ENCODE measurements around the gene REPS2.

Gene REPS2

DNA sequence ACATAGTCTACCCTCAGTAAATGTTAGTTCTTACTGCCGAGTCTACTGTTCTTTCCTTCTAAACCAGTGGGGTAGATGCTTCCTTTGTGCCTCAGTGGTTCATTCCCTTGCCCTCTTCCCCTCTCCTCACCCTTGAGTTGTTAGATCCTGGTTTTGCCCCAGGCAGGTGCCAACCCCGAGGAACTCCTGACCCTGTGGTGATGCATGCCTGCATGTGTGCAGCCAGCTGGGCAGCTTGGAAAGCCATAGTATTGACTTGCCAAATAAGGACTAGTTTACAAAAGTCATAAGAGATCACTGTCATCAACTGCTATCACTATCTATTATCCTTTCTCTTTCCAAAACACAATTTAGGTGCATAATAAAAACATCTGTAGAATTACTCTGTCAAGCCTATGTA is 50.9 kb downstream of the REPS2 start:
- DNase-seq (ENCODE audit: low read depth in 1 of 2, low spot score in 1 of 2) = no peak

DNA sequence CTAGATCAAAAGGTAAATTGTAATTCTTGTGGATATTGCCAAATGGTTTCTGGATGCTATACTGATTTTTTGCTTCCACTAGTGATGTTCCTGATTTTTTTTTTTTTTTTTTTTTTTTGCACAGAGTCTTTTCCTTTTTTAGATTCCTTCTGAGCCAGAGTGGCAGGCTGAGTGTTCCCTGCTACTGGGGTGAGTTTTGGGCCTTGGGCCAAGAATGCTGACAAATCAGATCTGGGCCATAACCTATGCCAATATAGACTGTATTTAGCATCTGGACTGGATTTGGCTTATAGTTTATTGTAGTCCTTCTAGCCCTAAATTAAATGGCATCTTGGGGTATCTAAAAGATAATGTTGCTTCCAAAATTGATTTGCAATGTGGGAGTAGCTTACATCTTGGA is 52.8 kb downstream of the REPS2 start:
- no peak for DNase-seq (ENCODE audit: low read depth in 1 of 2, low spot score in 1 of 2)

DNA sequence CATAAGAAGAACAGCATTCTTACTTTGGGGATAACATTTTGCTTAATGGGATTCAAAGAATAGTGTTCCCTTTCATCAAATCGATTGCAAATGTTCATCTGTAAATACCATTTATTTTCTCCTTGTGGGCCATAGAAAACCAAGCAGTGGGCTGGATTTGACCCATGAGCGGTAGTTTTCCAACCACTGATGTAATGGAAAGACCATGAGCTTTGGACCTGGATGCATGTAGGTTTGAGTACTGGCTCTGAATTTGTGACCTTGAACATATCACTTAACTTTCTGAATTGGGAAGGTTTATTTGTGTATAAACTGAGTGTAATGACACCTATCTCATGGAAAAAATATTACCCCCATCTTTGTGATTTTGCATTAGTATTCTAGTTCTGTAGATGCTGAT is 54.3 kb downstream of the REPS2 start:
- no peak for DNase-seq (ENCODE audit: low read depth in 1 of 2, low spot score in 1 of 2)

DNA sequence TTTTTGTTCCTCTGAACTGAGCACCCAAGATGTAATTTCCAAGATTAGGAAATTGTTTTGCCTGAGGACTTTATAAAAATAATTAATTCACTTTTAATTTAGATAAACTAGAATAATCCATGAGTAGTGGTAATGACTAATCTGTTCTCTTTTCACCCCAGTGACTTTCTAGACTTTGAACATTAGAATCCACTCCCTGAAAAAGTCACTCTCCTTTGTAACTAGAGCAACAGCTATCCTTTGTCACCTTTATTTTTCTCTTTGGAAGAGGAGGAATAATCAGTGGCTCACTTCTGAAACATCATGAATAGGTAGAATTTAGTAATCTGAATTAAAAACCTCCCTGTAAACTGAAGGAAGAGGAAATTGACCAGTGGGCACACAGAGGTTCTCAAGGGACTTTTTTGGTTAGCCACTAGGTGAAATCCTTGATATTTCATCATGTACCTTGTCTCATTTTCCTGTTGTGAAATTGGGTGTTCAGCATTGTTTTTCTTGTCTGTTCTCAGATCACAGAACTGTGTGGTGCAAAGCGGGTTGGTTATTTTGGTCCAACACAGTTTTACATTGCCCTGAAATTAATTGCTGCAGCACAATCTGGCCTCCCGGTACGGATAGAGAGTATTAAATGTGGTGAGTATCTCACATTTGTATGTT is 59.4 kb downstream of the REPS2 start:
- DNase-seq (ENCODE audit: low read depth in 1 of 2, low spot score in 1 of 2) = no peak

DNA sequence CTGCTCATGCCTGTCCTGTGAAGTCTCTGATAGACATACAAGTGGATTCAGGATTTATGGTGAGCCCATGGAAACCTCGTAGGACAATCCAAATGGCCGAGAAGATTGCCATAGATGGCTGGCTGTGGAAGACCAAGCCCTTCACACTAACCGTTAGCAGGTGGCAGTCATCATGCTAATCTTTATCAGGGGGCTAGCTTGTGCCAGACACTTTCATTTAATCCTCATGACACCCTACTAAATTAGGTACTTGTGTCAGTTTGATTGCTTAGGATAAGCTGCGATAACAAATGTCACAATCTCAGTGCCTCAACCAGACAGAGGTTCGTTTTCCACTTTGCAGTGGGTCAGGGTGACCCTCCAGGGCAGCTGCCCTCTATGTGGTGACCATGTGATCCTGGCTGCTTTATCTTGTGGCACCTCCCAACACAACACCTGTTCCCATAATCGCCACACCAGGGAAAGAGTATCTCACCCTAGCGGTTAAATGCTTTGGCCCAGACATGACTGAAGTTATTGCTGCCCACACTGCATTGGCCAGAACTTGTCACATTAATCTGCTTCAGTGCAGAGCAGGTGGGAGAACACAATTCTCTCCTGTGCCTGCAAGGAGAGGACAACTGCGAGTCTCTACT is 60.8 kb downstream of the REPS2 start:
- no peak for DNase-seq (ENCODE audit: low read depth in 1 of 2, low spot score in 1 of 2)

DNA sequence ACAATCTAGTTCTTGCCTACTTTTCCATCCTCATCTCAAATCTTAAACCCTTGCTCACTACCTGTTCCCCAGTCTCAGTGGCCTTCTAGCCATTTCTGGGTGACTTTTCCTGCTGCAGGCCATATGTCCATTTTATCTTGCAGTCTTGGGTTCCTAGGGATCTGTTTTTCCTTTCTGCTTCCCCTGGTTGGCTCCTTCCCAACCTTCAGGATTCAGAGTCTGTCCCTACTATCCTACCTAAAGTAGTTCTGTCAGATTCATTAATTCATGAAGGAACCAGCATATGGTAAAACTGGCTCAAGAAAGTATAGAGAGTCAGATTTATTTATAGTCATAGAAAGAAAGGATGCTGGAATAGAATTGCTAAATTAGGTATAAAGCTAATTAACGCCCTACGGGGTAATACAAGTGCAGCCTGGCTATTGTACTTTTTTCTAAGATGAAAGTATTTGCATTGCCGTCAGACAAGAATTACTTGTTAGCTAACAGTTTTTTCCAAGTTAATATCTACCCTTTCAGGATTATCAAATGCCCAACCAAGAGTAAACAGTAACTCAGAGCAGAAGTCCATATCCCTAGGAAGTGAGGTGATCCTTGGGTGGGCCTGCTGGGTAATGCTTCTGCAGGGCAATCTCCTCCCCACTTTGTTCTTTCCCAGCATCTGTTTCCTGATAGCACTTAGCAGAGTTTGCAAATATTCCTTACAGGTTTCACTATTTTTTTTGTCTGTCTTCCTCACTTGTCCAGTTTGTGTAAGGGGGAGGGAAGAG is 63.6 kb downstream of the REPS2 start:
- DNase-seq (ENCODE audit: low read depth in 1 of 2, low spot score in 1 of 2) = no peak

DNA sequence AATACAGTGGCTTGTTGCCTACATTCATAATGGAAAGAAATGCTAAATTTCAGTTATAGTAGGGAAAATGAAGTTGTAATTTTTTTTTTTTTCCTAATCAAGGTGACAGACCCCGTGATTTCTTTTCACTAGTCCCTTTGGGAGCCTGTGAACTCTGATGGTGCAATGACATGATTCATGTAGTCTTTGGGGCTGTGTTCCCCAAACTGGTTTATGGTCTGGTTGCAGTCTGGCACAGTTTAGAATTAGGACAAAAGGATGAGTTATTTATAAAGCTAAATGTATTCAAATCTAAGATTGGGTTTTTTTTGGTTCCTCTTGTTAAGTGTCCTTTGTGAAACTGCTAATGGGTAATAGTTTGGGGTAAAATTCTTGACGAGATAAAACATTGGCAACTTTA is 66.0 kb downstream of the REPS2 start:
- DNase-seq (ENCODE audit: low read depth in 1 of 2, low spot score in 1 of 2) = no peak

DNA sequence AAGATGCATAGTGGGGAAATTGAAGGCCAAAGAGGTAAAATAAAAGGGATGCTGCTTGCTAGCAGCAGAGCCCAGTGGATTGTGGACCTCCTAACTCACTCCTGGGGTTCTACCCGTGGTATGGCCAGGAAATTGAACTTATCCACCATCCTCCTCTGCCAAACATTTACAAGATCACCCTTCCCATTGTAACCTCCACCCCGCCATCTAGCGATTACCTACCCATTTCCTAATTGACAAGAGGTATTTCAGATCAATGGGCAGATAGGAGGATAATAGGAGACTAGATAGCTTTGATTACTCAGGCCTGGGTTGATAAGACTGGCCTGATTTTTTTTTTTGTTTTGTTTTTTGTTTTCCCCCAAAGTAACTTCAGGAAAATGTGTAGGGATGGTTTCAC is 67.8 kb downstream of the REPS2 start:
- no peak for DNase-seq (ENCODE audit: low read depth in 1 of 2, low spot score in 1 of 2)

DNA sequence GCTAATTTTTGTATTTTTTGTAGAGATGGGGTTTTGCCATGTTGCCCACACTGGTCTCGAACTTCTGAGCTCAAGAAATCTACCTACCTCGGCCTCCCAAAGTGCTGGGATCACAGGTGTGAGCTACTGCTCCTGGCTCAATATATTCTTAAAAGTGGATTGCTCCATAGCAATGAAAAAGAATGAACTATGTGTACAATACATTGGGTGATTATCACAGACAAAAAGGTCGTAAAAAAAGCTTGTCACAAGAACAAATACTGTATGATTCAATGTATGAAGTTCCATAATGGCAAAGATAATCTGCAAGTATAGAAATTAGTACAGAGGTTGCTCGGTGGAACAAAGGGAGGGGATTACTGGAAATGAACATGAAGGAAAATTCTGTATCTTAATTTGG is 70.7 kb downstream of the REPS2 start:
- no peak for DNase-seq (ENCODE audit: low read depth in 1 of 2, low spot score in 1 of 2)

DNA sequence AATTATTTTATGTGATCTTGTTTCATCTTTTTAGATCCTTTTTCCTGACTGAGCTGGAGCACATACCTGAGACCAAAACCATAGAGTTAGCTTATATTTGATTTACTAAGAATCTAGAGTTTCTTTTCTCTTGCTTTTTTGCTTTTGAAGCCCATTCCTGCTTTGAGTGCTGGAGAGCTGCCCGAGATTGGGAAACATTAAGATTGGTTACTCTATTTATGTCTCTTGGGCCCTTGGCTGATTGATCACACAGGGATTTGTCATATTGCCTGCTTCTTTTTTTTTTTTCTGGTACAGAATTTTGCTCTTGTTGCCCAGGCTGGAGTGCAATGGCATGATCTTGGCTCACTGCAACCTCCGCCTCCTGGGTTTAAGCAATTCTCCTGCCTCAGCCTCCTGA is 73.9 kb downstream of the REPS2 start:
- DNase-seq (ENCODE audit: low read depth in 1 of 2, low spot score in 1 of 2) = no peak

DNA sequence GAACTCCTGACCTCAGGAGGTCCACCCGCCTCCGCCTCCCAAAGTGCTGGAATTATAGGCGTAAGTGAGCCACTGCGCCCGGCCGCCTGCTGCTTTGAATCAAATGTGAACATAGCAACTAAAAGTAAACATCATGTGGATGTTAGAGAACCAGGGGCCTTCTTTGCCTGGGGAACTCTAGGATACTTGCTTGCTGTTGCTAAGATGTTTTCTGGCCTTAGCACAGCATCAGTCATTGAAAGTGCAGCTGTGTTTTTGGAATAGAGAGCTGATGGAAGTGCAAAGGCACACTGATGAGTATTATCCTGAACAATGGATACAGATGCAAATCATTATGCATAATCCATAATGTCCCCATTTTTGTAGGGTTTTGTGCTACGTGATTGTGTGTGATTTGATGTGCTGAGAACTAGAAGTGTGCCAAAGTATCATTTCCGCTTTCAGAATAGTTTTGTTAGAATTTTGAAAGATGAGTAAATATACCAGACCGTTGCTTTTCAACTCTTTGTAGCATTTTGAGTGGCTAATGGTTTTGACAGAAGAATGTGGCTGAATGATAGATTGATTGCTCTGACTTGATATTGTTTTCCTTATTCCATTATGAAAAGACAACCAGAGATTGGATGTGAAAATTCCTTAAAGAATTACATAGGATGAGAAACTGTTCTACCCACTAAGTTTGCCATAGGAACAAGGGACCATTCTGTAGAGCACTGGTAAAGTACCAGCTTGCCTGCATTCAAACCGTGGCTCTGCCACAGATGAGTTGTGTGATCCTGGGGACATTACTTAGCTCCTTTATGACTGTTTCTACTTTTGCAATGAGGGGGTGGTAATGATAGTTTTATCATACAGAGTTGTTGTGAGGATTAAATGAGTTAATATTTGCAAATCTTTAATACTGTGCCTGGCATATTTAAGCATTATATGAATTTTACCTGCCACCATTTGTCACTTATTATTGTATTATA is 74.7 kb downstream of the REPS2 start:
- DNase-seq (ENCODE audit: low read depth in 1 of 2, low spot score in 1 of 2) = no peak

DNA sequence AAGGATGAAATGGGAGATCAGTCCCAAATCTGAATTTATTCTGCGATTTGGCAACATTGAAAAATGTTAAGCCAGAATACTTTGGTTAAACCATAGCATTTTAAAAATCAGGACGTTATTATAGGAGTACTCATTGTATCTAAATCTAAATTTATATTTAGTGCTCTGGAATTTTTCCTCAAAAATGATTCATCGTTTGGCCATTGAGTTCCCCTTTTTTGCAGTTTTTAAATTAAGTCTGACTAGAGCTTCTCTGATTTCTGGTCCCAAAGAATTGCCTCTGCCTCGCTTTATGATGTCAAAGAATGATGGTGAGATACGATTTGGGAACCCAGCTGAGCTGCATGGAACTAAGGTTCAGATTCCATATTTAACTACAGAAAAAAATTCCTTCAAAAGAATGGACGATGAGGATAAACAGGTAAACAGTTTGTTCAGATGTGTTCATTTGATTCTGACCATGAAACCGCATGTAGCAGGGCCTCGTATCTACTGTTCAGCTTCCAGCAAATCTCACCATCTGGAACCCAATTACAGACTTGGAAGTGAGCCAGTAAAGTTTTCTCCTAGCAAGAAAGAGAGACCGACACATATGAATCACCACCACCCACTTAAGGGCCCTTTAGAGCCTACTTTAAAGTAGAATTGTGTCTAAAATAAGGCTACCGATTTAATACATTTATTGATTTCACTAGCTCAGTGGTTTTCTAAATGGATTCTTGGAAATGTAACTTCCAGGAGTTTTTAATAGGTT is 75.6 kb downstream of the REPS2 start:
- DNase-seq (ENCODE audit: low read depth in 1 of 2, low spot score in 1 of 2) = no peak

DNA sequence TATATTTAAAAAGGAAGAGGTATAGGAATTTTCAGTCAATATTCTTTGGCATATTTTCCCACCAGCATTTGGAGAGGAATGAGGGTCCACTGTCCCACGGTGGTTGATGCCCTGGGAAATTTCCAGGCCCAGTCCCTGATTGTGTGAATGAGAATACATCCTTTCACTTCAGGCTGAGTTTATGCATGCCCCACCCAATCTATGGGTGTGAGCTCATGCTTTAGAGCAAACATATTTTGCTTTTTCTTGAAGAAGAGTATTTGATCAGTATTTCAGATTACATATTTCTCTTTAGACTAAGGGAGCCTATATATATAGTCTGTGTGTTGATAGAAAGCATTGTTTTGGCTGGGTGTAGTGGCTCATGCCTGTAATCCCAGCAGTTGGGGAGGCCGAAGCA is 77.2 kb downstream of the REPS2 start:
- DNase-seq (ENCODE audit: low read depth in 1 of 2, low spot score in 1 of 2) = no peak

DNA sequence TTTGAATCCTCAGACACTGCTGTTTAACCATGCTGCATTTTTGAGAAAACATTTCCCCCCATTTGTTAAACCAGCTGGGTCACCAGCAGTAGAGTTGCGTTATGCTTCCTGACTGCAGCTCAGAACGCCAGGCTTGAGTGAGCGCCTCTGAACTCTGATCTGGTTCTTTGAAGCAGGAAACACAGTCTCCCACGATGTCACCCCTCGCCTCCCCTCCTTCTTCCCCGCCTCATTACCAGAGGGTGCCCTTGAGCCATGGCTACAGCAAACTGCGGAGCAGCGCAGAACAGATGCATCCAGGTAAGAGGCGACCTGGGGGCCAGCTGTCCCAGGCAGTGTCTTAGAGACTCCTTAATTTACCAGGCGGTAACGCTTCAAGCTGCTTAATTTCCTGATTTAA is 78.4 kb downstream of the REPS2 start:
- no peak for DNase-seq (ENCODE audit: low read depth in 1 of 2, low spot score in 1 of 2)

DNA sequence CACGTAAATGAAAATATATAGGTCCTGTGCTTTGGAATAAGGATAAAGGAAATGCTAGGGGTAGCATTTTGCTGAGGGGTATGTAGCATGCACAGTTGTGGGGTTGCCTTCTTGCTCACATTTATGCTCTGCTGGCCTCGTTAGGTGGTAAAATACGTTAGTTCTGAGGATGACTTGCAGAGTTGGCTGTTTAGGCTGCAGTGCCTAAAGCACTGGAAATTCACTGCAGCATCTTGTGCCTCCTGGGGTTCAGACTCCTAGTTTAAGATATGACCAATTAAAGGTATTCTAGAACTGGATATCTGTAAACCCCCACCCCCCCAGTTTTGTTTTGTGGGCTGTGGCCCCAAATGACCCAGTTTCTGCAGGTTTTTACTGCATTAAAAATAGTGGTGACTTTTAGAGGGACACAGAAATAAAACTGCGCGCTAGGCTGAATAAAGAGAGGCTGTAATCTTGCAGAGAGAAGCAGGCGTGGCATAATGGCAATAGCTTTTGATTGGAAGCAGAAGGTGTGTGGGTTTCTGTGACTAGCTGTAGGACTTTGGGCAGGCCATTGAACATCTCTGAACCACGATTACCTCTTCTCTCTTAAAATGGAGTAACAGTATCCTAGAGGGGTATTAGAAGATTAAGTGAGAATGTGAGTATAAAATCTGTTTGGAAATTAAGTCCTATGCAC is 79.3 kb downstream of the REPS2 start:
- DNase-seq (ENCODE audit: low read depth in 1 of 2, low spot score in 1 of 2) = no peak

DNA sequence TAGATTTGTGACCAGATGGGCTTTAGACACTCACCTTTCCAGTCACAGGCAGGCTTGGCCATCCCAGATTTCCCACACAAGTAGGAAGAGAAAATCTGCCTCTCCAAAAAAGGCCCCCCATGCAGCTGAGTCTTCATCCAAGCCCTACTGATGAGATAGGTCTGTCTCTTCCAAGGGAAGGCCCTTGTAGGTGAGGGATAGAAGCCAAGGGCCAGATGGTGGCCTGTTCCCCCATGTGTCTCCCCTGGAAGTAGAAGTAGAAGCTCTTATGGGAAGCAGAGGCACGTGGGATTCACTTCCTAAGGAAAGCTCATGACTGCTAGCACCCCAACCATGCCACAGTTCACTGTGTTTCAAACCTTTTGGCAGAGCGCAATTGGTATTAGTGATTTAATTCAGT is 81.5 kb downstream of the REPS2 start:
- no peak for DNase-seq (ENCODE audit: low read depth in 1 of 2, low spot score in 1 of 2)

DNA sequence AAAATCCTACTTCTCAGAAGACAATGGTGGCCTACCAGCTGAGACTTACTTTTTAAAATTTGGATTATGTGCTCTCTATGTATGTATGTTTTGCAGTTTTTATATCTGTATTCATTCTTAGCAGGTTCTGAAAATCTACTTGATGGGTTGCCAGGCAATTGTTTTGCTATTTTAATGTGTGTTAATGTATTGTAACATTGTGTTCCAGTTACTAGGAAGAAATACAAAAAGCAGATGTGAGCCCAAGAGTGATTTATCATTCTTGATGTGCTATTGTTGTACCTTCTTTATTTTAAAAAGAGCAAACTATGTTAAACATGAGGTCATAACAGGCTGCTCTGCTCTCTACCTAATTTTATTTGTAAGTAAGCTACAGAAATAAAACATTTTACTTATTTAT is 81.9 kb downstream of the REPS2 start:
- no peak for DNase-seq (ENCODE audit: low read depth in 1 of 2, low spot score in 1 of 2)

DNA sequence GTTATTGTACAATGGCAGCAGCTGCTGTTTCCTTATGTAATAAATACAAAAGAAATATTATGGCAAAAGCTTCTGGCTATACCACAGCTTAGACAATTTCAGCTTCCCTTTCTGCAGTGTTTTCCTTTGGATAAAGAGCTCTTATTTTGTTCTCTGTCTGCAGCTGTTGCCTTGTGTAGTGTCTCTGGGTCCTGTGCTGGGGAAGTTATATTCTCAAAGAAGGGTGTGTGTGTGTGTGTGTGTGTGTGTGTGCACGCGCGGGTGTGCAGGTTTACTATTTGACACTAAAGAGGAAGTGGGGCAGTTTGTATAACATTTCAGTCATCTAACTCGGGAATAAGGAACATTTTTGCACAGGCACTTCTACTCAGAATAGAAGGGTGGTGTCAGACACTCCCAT is 83.6 kb downstream of the REPS2 start:
- no peak for DNase-seq (ENCODE audit: low read depth in 1 of 2, low spot score in 1 of 2)

DNA sequence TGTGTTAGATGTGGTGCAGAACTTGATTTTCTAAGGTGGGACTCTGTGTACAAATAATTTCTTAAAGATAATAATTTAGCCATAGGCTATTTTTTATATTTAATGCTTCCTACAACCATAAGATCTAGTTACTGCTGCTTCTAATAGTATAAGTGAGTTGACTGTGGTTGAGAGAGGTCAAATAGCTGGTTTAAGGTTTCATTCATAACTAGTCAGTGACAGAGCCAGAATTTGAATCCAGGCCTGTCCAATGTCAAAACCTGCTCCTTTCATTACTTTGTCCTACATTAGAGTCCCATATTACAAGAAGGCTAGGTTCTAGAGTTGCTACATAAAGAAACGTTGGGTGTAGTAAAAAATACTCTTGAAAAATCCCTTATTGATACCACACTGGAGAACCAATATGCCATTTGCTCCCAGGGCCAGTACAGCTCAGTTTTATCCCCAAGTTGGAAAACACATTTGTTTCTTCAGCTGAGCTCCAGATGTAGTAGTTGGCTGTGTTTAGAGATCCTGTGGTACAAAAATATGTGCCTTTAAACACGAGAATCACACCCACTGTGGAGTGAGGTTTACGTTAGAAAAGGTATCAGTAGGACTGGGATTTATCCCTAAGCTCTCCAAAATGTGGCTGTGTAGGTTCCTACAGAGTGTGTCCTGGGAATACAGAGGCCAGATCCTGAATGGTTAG is 84.3 kb downstream of the REPS2 start:
- DNase-seq (ENCODE audit: low read depth in 1 of 2, low spot score in 1 of 2) = no peak

DNA sequence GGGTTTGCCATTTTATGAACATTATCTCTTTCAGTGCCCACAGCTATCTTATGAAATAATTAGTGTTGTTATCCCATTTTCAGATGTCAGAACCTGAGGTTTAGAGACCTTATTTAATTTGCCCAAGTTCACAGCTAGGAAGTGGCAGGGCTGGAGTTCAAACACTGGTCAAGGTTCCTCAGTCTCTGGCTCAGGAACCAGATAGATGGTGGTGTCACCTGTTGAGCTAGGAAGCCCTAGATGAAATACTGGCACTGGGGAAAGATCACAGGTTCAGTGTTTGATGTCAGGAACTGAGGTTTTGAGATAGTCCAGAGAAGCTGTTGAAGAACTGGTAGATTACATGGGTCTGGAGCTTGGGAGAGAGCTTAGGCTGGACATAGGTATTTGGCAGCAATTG is 85.4 kb downstream of the REPS2 start:
- no peak for DNase-seq (ENCODE audit: low read depth in 1 of 2, low spot score in 1 of 2)

Data from stimulated activated CD4-positive, alpha-beta T cell treated with anti-CD3 and anti-CD28 coated beads, Interleukin-15, amount 100 ng/mL, for 1 hour (primary cell).